GM23338 (cell line): ENCODE data around the gene PDE3B.

Source experiments
- CTCF ChIP-seq, 2 experiments: fragments of 200-600 bp in 1 of 2; sonication (generic) in 1 of 2; conservative IDR thresholded peaks; 2 replicates each; pipeline versions ENCODE4 v1.5.1 to v1.6.1; 2016 to 2017; ENCODE audit warnings: antibody characterized with exemption in 2 of 2, low read depth in 2 of 2, mild to moderate bottlenecking in 2 of 2, moderate library complexity in 1 of 2
- EZH2 ChIP-seq: fragments of 200-600 bp; sonication (generic); IDR thresholded peaks from one replicate; pipeline ENCODE4 v1.8.0; 2017; ENCODE audit warnings: antibody characterized with exemption, mild to moderate bottlenecking, low read depth; ENCODE audit not compliant: unreplicated experiment
- JUNB ChIP-seq: IDR thresholded peaks from one replicate; pipeline ENCODE4 v1.6.1; 2016; ENCODE audit warnings: antibody characterized with exemption; ENCODE audit not compliant: unreplicated experiment
- POLR2AphosphoS5 ChIP-seq: IDR thresholded peaks from 2 replicates; pipeline ENCODE4 v1.6.1; 2016; ENCODE audit warnings: antibody characterized with exemption, low read depth

GRCh38 chr11:14725150-14725549 lies 81.5 kb downstream of the PDE3B start:
- TF ChIP-seq CTCF (conservative IDR thresholded peaks at IDR 0.05; ENCODE audit: low read depth in 2 of 2) (no peak), POLR2AphosphoS5 (no peak), EZH2 (no peak), JUNB (no peak)
